Measurements from ENCODE around the gene UQCR11.

Gene UQCR11

DNA sequence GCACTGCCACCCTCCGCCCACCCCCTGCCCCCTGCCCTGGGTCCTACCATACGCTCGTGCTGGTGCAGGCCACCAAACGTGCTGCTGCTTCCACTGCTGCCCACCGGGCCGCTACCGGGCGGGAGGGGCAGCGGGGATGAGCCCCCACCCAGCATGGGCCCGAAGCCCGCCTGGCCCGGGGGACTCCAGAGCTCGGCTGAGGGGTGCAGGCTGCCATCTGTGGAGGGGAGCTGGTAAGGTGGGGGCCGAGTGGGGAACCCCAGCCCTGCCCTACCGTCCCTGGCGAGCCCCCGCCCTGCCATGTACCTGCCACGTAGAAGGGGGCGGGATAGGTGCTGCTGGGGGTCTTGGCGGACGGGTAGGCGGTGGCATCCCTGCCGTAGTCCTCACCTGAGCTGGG is 16.7 kb upstream of the UQCR11 start:
- TF ChIP-seq, protein P1, sequence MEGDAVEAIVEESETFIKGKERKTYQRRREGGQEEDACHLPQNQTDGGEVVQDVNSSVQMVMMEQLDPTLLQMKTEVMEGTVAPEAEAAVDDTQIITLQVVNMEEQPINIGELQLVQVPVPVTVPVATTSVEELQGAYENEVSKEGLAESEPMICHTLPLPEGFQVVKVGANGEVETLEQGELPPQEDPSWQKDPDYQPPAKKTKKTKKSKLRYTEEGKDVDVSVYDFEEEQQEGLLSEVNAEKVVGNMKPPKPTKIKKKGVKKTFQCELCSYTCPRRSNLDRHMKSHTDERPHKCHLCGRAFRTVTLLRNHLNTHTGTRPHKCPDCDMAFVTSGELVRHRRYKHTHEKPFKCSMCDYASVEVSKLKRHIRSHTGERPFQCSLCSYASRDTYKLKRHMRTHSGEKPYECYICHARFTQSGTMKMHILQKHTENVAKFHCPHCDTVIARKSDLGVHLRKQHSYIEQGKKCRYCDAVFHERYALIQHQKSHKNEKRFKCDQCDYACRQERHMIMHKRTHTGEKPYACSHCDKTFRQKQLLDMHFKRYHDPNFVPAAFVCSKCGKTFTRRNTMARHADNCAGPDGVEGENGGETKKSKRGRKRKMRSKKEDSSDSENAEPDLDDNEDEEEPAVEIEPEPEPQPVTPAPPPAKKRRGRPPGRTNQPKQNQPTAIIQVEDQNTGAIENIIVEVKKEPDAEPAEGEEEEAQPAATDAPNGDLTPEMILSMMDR (IDR thresholded peaks at IDR 0.05): no peak
- Histone ChIP-seq H3K9me3 (no peaks in the 10 kb centered on the region), H3K4me1 (peaks cover 0 to 5% (median 0%) of the 10 kb centered on the region in 4 donors), H3K27ac (no peak overlapping the region), H3K27me3 (no peaks in the 10 kb centered on the region), H3K36me3 (peaks cover 11 to 94% (median 39%) of the 10 kb centered on the region in 3 donors), H3K4me3 (no peak overlapping the region)
- no peak for DNase-seq
- intact Hi-C loops (cut with DNase I; ENCODE audit: low total_unique reads): no loop called here

DNA sequence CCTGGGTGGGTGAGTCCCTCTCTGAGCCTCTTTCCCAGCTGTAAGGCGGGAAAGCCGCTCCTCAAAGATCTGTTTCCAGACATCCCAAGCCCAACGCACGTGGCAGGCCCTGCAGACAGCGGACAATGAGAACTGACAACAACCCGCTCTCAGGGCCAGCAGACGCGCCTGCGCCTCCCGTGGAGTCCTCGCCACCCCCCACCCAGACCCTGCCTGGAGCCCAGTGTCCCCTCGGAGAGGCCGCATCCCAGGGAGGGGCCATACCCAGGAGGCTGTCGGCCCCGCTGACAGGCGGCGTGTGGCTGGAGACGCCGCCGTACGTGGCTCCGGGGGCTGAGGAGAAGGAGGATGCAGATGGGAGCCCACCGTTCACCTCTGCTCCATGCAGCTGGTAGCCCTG is 16.3 kb upstream of the UQCR11 start:
- Histone ChIP-seq H3K4me1 (peaks cover 0 to 5% (median 0%) of the 10 kb centered on the region in 4 donors), H3K4me3 (no peak overlapping the region), H3K27me3 (no peaks in the 10 kb centered on the region), H3K27ac (no peak overlapping the region), H3K36me3 (peaks cover 11 to 93% (median 39%) of the 10 kb centered on the region in 3 donors), H3K9me3 (no peaks in the 10 kb centered on the region)
- intact Hi-C loops (cut with DNase I; ENCODE audit: low total_unique reads): no loop called here
- DNase-seq: no peak
- TF ChIP-seq, protein P1 (IDR thresholded peaks at IDR 0.05): no peak

DNA sequence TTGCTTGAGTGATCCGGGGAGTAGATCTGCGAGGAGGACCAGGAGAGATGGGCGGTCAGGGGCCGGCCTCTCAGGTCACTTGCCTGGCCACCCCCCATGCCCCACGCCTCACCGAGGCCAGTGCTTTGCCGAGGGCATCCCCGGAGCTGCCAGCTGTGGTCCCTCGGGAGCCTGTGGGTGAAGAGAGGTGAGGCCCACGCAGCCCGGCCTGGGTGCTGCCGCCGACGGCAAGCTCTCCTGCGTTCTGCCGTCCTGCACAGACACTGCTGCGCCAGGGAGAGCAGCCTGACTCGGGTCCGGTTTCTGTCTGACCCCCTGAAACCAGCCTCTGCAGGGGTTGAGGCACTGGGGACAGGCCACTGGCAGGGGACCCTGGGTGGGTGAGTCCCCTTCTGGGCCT is 15.8 kb upstream of the UQCR11 start:
- intact Hi-C loops (cut with DNase I; ENCODE audit: low total_unique reads): no loop called here
- no peak for DNase-seq
- H3K4me1 ChIP-seq: peaks cover 0 to 5% (median 0%) of the 10 kb centered on the region in 4 donors
- no peak overlapping the region for H3K4me3 ChIP-seq
- TF ChIP-seq, protein P1 (IDR thresholded peaks at IDR 0.05): no peak
- H3K27ac ChIP-seq: no peak overlapping the region
- no peaks in the 10 kb centered on the region for H3K27me3 ChIP-seq
- peaks cover 11 to 94% (median 39%) of the 10 kb centered on the region in 3 donors for H3K36me3 ChIP-seq
- H3K9me3 ChIP-seq: no peaks in the 10 kb centered on the region

DNA sequence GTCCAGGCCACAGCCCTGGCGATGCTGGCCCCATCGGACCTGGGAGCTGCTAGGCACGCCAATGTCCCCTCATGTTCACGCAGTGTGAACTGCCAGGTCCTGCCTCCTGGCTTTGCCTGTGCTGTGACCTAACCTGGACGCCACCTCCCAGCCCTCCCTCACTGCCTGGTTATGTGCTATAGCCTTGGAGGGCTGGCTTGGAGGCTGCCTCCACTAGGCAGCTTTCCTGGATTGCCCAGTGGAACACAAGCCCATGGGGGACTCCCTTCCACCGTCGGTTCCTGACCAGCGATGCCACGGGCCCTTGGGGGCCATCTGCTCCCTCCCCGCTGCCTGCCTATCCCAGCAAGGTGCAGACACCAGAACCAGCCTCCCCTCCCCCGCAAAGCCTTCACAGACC is 15.2 kb upstream of the UQCR11 start:
- TF ChIP-seq, protein P1 (IDR thresholded peaks at IDR 0.05): no peak

DNA sequence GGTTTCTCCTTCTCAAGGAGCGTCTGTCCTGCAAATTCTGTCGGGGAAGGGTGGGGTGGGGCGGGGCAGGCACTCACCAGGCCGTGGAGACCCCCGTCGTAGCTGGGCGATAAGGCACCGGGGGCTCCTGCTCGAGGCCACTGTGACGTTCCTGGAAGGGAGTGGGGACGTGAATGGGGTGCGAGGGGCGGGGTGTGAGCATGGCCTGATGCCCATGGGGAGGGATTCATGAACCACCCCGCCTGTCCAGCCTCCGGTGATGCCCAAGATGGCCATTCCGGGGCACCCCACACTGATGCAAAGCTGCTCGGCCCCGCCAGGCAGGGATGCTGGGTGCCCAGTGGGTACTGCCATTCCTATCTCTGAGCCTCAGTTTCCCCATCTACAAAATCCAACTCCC is 14.4 kb upstream of the UQCR11 start:
- intact Hi-C loops (cut with DNase I; ENCODE audit: low total_unique reads): no loop called here
- Histone ChIP-seq H3K4me1 (peaks cover 0 to 5% (median 0%) of the 10 kb centered on the region in 4 donors), H3K9me3 (no peaks in the 10 kb centered on the region), H3K27me3 (no peaks in the 10 kb centered on the region), H3K36me3 (peaks cover 22 to 94% (median 52%) of the 10 kb centered on the region in 3 donors), H3K4me3 (no peak overlapping the region), H3K27ac (no peak overlapping the region)
- TF ChIP-seq, protein P1 (IDR thresholded peaks at IDR 0.05): no peak
- no peak for DNase-seq

More for the DNA sequence above, 15.2 kb upstream of the UQCR11 start:
- H3K4me1 ChIP-seq: peaks cover 0 to 5% (median 0%) of the 10 kb centered on the region in 4 donors
- no peak overlapping the region for H3K4me3 ChIP-seq
- intact Hi-C loops (cut with DNase I; ENCODE audit: low total_unique reads): no loop called here
- DNase-seq: no peak
- H3K36me3 ChIP-seq: peaks cover 15 to 94% (median 44%) of the 10 kb centered on the region in 3 donors
- H3K27me3 ChIP-seq: no peaks in the 10 kb centered on the region
- no peaks in the 10 kb centered on the region for H3K9me3 ChIP-seq
- no peak overlapping the region for H3K27ac ChIP-seq

DNA sequence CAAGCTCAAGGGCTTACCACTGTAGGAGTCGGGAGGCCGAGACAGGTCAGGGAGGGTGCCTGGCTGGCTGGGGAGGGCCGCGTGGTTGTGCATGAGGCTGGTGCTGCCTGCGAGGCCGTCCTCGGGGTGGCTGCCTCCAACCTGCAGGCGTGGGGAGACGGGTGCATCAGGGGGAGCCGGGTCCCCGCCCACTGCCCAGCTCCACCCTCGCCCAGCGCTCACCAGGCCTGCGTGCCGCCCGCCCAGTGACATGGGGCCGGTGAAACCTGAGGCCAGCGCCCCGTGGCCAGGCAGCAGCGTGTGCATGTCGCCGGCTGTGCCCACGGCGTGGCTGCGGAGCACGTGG is 13.8 kb upstream of the UQCR11 start:
- TF ChIP-seq, protein P1 (IDR thresholded peaks at IDR 0.05): no peak
- DNase-seq: no peak
- Histone ChIP-seq H3K27me3 (no peaks in the 10 kb centered on the region), H3K36me3 (peaks cover 29 to 94% (median 57%) of the 10 kb centered on the region in 3 donors), H3K27ac (no peak overlapping the region), H3K4me1 (peaks cover 0 to 5% (median 0%) of the 10 kb centered on the region in 4 donors), H3K4me3 (no peak overlapping the region), H3K9me3 (no peaks in the 10 kb centered on the region)
- intact Hi-C loops (cut with DNase I; ENCODE audit: low total_unique reads): no loop called here

Data from tibial artery (tissue), 4 donors.